ENCODE data around the gene SETD2. TPM values are rescaled to one million over a fixed set of nuclear protein-coding genes. Genes with fewer than 3 reads are reported as not detected.

SETD2 gene
- polyA plus RNA-seq, 3 donors, result 3.1 to 22.4 (median 7.5) TPM

- WGBS (ENCODE audit: insufficient coverage), result 89% methylated on average over 18 of the region's 22 CpGs
- Mint-ChIP-seq H3K27me3 (ENCODE audit: low read depth in 3 of 3) (no peaks in the 10 kb centered on the region), H3K36me3 (peaks cover 79 to 99% of the 10 kb centered on the region in 2 donors), H3K27ac (peak overlapping the region in 5 of 7 donors; percentile 54 to 87 (median 64)), H3K9me3 (peaks cover 0 to 2% (median 0%) of the 10 kb centered on the region in 7 donors), H3K4me3 (no peak overlapping the region), H3K4me1 (peaks cover 15% of the 10 kb centered on the region)
- Histone ChIP-seq H3K9ac (ENCODE audit: insufficient read depth, low read length, poor library complexity, severe bottlenecking) (no peak overlapping the region), H3K4me3 (replicated peaks in 1 of 3; ENCODE audit: low read depth in 2 of 3, low read length in 3 of 3) (no peak overlapping the region), H3K4me1 (ENCODE audit: control insufficient read depth in 1 of 2, insufficient read depth in 2 of 2, low read length in 2 of 2) (peaks cover 0 to 12% of the 10 kb centered on the region in 2 donors), H3K79me2 (ENCODE audit: insufficient read depth, low read length) (peaks cover 27% of the 10 kb centered on the region), H3K27ac (ENCODE audit: low read depth in 1 of 2, low read length in 2 of 2) (no peak overlapping the region), H3K4me2 (replicated peaks; ENCODE audit: extremely low read depth, low read length, poor library complexity, severe bottlenecking) (no peak overlapping the region), H4K20me1 (ENCODE audit: insufficient read depth, low read length) (peaks cover 100% of the 10 kb centered on the region), H3K36me3 (replicated peaks in 1 of 2; ENCODE audit: control insufficient read depth in 1 of 2, insufficient read depth in 2 of 2, low read length in 2 of 2) (peaks cover 100% of the 10 kb centered on the region in 2 donors), H3K9me3 (replicated peaks in 1 of 2; ENCODE audit: control insufficient read depth in 1 of 2, insufficient read depth in 1 of 2, low read length in 2 of 2) (no peaks in the 10 kb centered on the region), H3K27me3 (ENCODE audit: control insufficient read depth in 2 of 2, insufficient read depth in 2 of 2, low read length in 2 of 2) (no peaks in the 10 kb centered on the region), H2AFZ (ENCODE audit: insufficient read depth, low read depth, low read length, poor library complexity, severe bottlenecking) (no peak overlapping the region)
- intact Hi-C loops (cut with micrococcal nuclease), result loop anchor here (5.0 kb wide), 2 partner anchors 77 to 292 kb away; no protein-coding TSS in a partner anchor
- TF ChIP-seq, protein P1, sequence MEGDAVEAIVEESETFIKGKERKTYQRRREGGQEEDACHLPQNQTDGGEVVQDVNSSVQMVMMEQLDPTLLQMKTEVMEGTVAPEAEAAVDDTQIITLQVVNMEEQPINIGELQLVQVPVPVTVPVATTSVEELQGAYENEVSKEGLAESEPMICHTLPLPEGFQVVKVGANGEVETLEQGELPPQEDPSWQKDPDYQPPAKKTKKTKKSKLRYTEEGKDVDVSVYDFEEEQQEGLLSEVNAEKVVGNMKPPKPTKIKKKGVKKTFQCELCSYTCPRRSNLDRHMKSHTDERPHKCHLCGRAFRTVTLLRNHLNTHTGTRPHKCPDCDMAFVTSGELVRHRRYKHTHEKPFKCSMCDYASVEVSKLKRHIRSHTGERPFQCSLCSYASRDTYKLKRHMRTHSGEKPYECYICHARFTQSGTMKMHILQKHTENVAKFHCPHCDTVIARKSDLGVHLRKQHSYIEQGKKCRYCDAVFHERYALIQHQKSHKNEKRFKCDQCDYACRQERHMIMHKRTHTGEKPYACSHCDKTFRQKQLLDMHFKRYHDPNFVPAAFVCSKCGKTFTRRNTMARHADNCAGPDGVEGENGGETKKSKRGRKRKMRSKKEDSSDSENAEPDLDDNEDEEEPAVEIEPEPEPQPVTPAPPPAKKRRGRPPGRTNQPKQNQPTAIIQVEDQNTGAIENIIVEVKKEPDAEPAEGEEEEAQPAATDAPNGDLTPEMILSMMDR (IDR thresholded peaks at IDR 0.05), result peak; percentile 55
- DNase-seq, result no peak
These were observed 164.9 kb downstream of the SETD2 start for GRCh38 chr3:46998852-46999515.

DNA sequence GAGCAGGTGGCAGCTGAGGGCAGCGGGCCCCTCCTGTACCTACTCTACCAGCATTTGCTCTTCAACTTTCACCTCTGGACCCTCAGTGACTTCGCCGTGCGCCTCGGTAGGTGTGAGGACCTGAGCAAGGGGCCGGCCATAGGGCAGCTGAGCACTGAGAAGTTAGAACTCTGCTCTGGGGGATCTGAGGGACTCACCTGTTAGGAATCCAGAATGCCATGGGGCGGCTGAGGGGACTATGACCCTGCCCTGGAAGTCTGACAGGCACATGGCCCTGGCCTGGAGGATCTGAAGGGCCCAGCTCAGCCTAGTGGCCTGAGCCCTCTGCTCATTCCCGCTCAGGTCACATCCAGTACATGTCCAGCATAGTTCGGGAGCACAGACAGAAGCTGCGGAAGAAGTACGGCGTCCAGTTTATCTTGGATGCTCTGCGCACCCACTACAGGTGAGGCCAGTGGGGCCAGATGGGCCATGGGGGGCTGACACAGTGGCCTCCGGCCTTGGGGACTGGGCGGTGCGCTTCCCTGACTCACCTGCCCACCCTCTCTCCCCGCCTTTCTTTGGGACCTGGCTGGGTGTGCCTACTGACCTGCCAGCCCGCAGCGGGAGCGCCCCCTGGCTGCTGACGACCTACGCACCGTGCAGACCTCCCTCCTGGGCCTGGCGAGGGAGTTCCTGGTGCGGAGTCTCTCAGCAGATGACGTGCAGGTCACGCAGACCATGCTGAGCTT lies 165.6 kb downstream of the SETD2 start:
- Histone ChIP-seq H3K4me1 (ENCODE audit: control insufficient read depth in 1 of 2, insufficient read depth in 2 of 2, low read length in 2 of 2) (peaks cover 0 to 12% of the 10 kb centered on the region in 2 donors), H3K4me2 (replicated peaks; ENCODE audit: extremely low read depth, low read length, poor library complexity, severe bottlenecking) (no peak overlapping the region), H3K4me3 (replicated peaks in 1 of 3; ENCODE audit: low read depth in 2 of 3, low read length in 3 of 3) (no peak overlapping the region), H3K27ac (ENCODE audit: low read depth in 1 of 2, low read length in 2 of 2) (peak overlapping the region in 1 of 2 donors; percentile 59), H4K20me1 (ENCODE audit: insufficient read depth, low read length) (peaks cover 100% of the 10 kb centered on the region), H3K36me3 (replicated peaks in 1 of 2; ENCODE audit: control insufficient read depth in 1 of 2, insufficient read depth in 2 of 2, low read length in 2 of 2) (peaks cover 100% of the 10 kb centered on the region in 2 donors), H2AFZ (ENCODE audit: insufficient read depth, low read depth, low read length, poor library complexity, severe bottlenecking) (no peak overlapping the region), H3K79me2 (ENCODE audit: insufficient read depth, low read length) (peaks cover 32% of the 10 kb centered on the region), H3K9ac (ENCODE audit: insufficient read depth, low read length, poor library complexity, severe bottlenecking) (no peak overlapping the region), H3K27me3 (ENCODE audit: control insufficient read depth in 2 of 2, insufficient read depth in 2 of 2, low read length in 2 of 2) (no peaks in the 10 kb centered on the region), H3K9me3 (replicated peaks in 1 of 2; ENCODE audit: control insufficient read depth in 1 of 2, insufficient read depth in 1 of 2, low read length in 2 of 2) (no peaks in the 10 kb centered on the region)
- WGBS (ENCODE audit: insufficient coverage), result 58% methylated on average over 26 of the region's 27 CpGs
- Mint-ChIP-seq H3K27ac (peak overlapping the region in 6 of 7 donors; percentile 62 to 87 (median 70)), H3K4me3 (no peak overlapping the region), H3K4me1 (peaks cover 15% of the 10 kb centered on the region), H3K36me3 (peaks cover 80 to 99% of the 10 kb centered on the region in 2 donors), H3K9me3 (peaks cover 0 to 2% (median 0%) of the 10 kb centered on the region in 7 donors), H3K27me3 (ENCODE audit: low read depth in 3 of 3) (no peaks in the 10 kb centered on the region)
- TF ChIP-seq, protein P1 (IDR thresholded peaks at IDR 0.05), result peak; percentile 91
- intact Hi-C loops (cut with micrococcal nuclease), result loop anchor here (5.0 kb wide), 2 partner anchors 76 to 291 kb away; no protein-coding TSS in a partner anchor
- DNase-seq, result peak; percentile 46 to 64 (median 52)
